Endothelial cell of umbilical vein (primary cell): ENCODE results near the gene FOXP1. TPM values are rescaled to one million over a fixed set of nuclear protein-coding genes. Genes with fewer than 3 reads are reported as not detected.

Experiments used
- BruUV-seq: library from RNA; stranded (reverse); fragments of 400-500 nt; replicated peaks from 2 replicates; lab custom pipeline; 2021; lab: Mats Ljungman, UMichigan
- CTCF ChIA-PET: fragments of 300-600, 350-600 bp; sonication (Branson Sonifier 250); formaldehyde crosslinking; loops from one replicate; lab custom pipeline; 2021; ENCODE audit warnings: antibody characterized with exemption, inconsistent platforms; lab: Charles Lee
- POLR2A ChIA-PET: fragments of 300-600, 350-600 bp; sonication (Branson Sonifier 250); formaldehyde crosslinking; loops from one replicate; lab custom pipeline; 2021; ENCODE audit warnings: antibody characterized with exemption, inconsistent platforms; lab: Charles Lee
- DNase-seq: peaks from one replicate; pipeline ENCODE4 v3.0.0-alpha.2; 2011; ENCODE audit warnings: low read depth, low spot score
- FAIRE-seq: peaks from 2 replicates; lab custom pipeline; 2011; peaks lifted over from hg19 to GRCh38; lab: Jason Lieb, UNC
- H2AFZ ChIP-seq: 2 replicates; pipeline ENCODE4 v1.6.0; 2012; ENCODE audit warnings: low read depth, low read length, control low read depth, inconsistent platforms
- H3K27ac ChIP-seq: 2 replicates; pipeline ENCODE4 v1.5.1; 2011; ENCODE audit warnings: low read depth, mild to moderate bottlenecking, control low read depth, low read length, moderate library complexity; ENCODE audit not compliant: insufficient read depth
- H3K27me3 ChIP-seq, 2 experiments: 2 replicates each; pipeline versions ENCODE4 v1.6.0 to v1.6.1; 2011; ENCODE audit warnings: low read length in 2 of 2, mixed read lengths in 1 of 2; ENCODE audit not compliant: control insufficient read depth in 2 of 2, insufficient read depth in 2 of 2
- H3K36me3 ChIP-seq, 2 experiments: 2 replicates in 1 of 2; 3 replicates in 1 of 2; pipeline ENCODE4 v1.5.1; 2011; ENCODE audit warnings: low read length in 2 of 2, mild to moderate bottlenecking in 1 of 2, moderate library complexity in 1 of 2; ENCODE audit not compliant: control insufficient read depth in 2 of 2, insufficient read depth in 2 of 2; ENCODE audit errors: extremely low read depth in 1 of 2
- H3K4me1 ChIP-seq: 3 replicates; pipeline ENCODE4 v1.5.1; 2011; ENCODE audit warnings: mild to moderate bottlenecking, low read length; ENCODE audit not compliant: control insufficient read depth, insufficient read depth; ENCODE audit errors: extremely low read depth
- H3K4me2 ChIP-seq: 2 replicates; pipeline ENCODE4 v1.6.1; 2011; ENCODE audit warnings: low read length, control low read depth, mixed read lengths; ENCODE audit not compliant: insufficient read depth
- H3K4me3 ChIP-seq, 3 experiments: fragments of 200-600 bp in 1 of 3; sonication (generic), shearing (Covaris generic) in 1 of 3; replicated peaks in 1 of 3; 2 replicates each; pipeline ENCODE4 v1.5.1; 2011 to 2016; ENCODE audit warnings: control low read depth in 3 of 3, low read length in 3 of 3, mild to moderate bottlenecking in 2 of 3, inconsistent platforms in 1 of 3, low read depth in 1 of 3, moderate library complexity in 1 of 3; ENCODE audit not compliant: insufficient read depth in 1 of 3
- H3K79me2 ChIP-seq: 2 replicates; pipeline ENCODE4 v1.6.0; 2012; ENCODE audit warnings: low read length, inconsistent platforms; ENCODE audit not compliant: control insufficient read depth, insufficient read depth
- H3K9ac ChIP-seq: replicated peaks from 2 replicates; pipeline ENCODE3; 2011; ENCODE audit warnings: low read length, control low read depth; ENCODE audit not compliant: insufficient read depth; ENCODE audit errors: extremely low read depth
- H3K9me1 ChIP-seq: replicated peaks from 3 replicates; pipeline ENCODE4 v1.6.0; 2011; ENCODE audit warnings: mild to moderate bottlenecking, low read length; ENCODE audit not compliant: control insufficient read depth, insufficient read depth; ENCODE audit errors: extremely low read depth
- H3K9me3 ChIP-seq: replicated peaks from 2 replicates; pipeline ENCODE4 v1.5.1; 2012; ENCODE audit warnings: low read length, inconsistent platforms; ENCODE audit not compliant: control insufficient read depth, insufficient read depth
- H4K20me1 ChIP-seq: replicated peaks from 2 replicates; pipeline ENCODE3; 2011; ENCODE audit warnings: mild to moderate bottlenecking, low read length; ENCODE audit not compliant: control insufficient read depth, insufficient read depth; ENCODE audit errors: extremely low read depth
- CTCF ChIP-seq, 2 donors: IDR thresholded peaks; 1 replicate in 1 of 2; 2 replicates in 1 of 2; pipeline ENCODE4 v1.5.1; 2011; ENCODE audit warnings: low read length in 2 of 2, mild to moderate bottlenecking in 2 of 2, moderate library complexity in 2 of 2, control low read depth in 1 of 2, inconsistent platforms in 1 of 2, low read depth in 1 of 2; ENCODE audit not compliant: insufficient read depth in 1 of 2; ENCODE audit errors: extremely low read depth in 1 of 2
- EZH2 ChIP-seq: IDR thresholded peaks from 2 replicates; pipeline ENCODE4 v1.6.1; 2012; ENCODE audit warnings: borderline replicate concordance, low read depth, mild to moderate bottlenecking, moderate library complexity, low read length, inconsistent platforms; ENCODE audit not compliant: severe bottlenecking
- GATA2 ChIP-seq: IDR thresholded peaks from 2 replicates; pipeline ENCODE4 v1.7.0; 2011; ENCODE audit warnings: low read depth, mild to moderate bottlenecking, moderate library complexity, mixed read lengths, low read length; ENCODE audit not compliant: insufficient read length, insufficient read depth
- MAX ChIP-seq: IDR thresholded peaks from 2 replicates; pipeline ENCODE4 v1.6.1; 2011; ENCODE audit not compliant: insufficient read depth, insufficient read length
- MYC ChIP-seq: IDR thresholded peaks from one replicate; pipeline ENCODE4 v1.6.1; 2011; ENCODE audit warnings: mild to moderate bottlenecking, low read depth, low read length
- POLR2A ChIP-seq: IDR thresholded peaks from 2 replicates; pipeline ENCODE4 v1.6.1; 2012; ENCODE audit warnings: low read depth, mild to moderate bottlenecking, control low read depth, low read length
- POLR2AphosphoS5 ChIP-seq: IDR thresholded peaks from 2 replicates; pipeline ENCODE4 v1.6.1; 2012; ENCODE audit warnings: low read depth, mild to moderate bottlenecking, control low read depth, low read length, moderate library complexity; ENCODE audit not compliant: insufficient read depth
- dilution Hi-C: fragments of 300-500 bp; cut with MboI; formaldehyde crosslinking; loops from one replicate; pipeline ENCODE4 v1.15.0; 2019; ENCODE audit warnings: low sequenced_read_pairs; ENCODE audit not compliant: extremely low pct_ligation_motif_present
- intact Hi-C: fragments of 100-400 bp; cut with micrococcal nuclease; formaldehyde crosslinking; loops from one replicate; pipeline ENCODE4 v1.10.0; 2022
- polyA plus RNA-seq, 4 experiments: library from polyadenylated mRNA; depleted of rRNA in 3 of 4; stranded (reverse) in 3 of 4; unstranded in 1 of 4; fragments of >200 nt; gene quantifications; 2 replicates each; pipeline versions ENCODE4 v1.2.1 to v1.2.3, GENCODE V29; 2011 to 2012; ENCODE audit warnings: missing spikeins in 1 of 4
- total RNA-seq: library from RNA; stranded (reverse); gene quantifications from 2 replicates; pipeline ENCODE4 v1.2.3, GENCODE V29; 2021

Gene FOXP1
- total and polyA plus RNA-seq, 2 donors (not counting 3 experiments of a cell fraction or from before 2014, with no cell fraction given) = 41.0 to 107 TPM

- H4K20me1 ChIP-seq = no peaks in the 10 kb centered on the region
- no peak overlapping the region for H3K4me2 ChIP-seq
- H2AFZ ChIP-seq = no peak overlapping the region
- FAIRE-seq (no peak), DNase-seq (no peak)
- no peak overlapping the region for H3K4me3 ChIP-seq
- no peaks in the 10 kb centered on the region for H3K9me3 ChIP-seq
- H3K27ac ChIP-seq = no peak overlapping the region
- dilution Hi-C loops = no loop called here
- no peaks in the 10 kb centered on the region for H3K36me3 ChIP-seq
- H3K27me3 ChIP-seq = no peaks in the 10 kb centered on the region
- H3K79me2 ChIP-seq = no peaks in the 10 kb centered on the region
- peaks cover 20% of the 10 kb centered on the region for H3K4me1 ChIP-seq
- no peak overlapping the region for H3K9ac ChIP-seq
- POLR2A ChIA-PET = no interaction called here
- intact Hi-C loops = no loop called here
- TF ChIP-seq CTCF (IDR thresholded peaks at IDR 0.05; ENCODE audit: extremely low read depth in 1 of 2, insufficient read depth in 1 of 2, low read depth in 1 of 2, low read length in 2 of 2) = no peak
- TF ChIP-seq POLR2AphosphoS5 = no peak
- TF ChIP-seq MYC = no peak
- no peak for TF ChIP-seq POLR2A
- BruUV-seq = no TSS peak
- CTCF ChIA-PET = interaction anchor here (0.7 to 0.9 kb wide), 2 partner anchors 133 to 896 kb away, joined by 3 read pairs; no protein-coding TSS in a partner anchor
- no peaks in the 10 kb centered on the region for H3K9me1 ChIP-seq
Measured at GRCh38 chr3:71446260-71446659, 137.3 kb downstream of the FOXP1 start.

GRCh38 chr3:71444861-71445259 is 138.7 kb downstream of the FOXP1 start:
- Histone ChIP-seq H3K79me2 (no peaks in the 10 kb centered on the region), H3K4me1 (peaks cover 20% of the 10 kb centered on the region), H3K4me3 (no peak overlapping the region), H3K9me3 (no peaks in the 10 kb centered on the region), H3K27ac (peak overlapping the region; percentile 65), H3K9ac (no peak overlapping the region), H4K20me1 (no peaks in the 10 kb centered on the region), H3K9me1 (no peaks in the 10 kb centered on the region), H3K36me3 (no peaks in the 10 kb centered on the region), H3K4me2 (peak overlapping the region; percentile 34), H3K27me3 (no peaks in the 10 kb centered on the region), H2AFZ (peak overlapping the region; percentile 10)
- POLR2A ChIA-PET = no interaction called here
- CTCF ChIA-PET = interaction anchor here (0.9 to 1.9 kb wide), 8 partner anchors 10 to 894 kb away, joined by 3 to 5 read pairs (median 3); no protein-coding TSS in a partner anchor
- dilution Hi-C loops = no loop called here
- TF ChIP-seq MAX (no peak), CTCF (IDR thresholded peaks at IDR 0.05; ENCODE audit: extremely low read depth in 1 of 2, insufficient read depth in 1 of 2, low read depth in 1 of 2, low read length in 2 of 2) (no peak), EZH2 (no peak), POLR2AphosphoS5 (no peak), GATA2 (no peak), MYC (no peak)
- DNase-seq (no peak), FAIRE-seq (no peak)
- intact Hi-C loops = loop anchor here (1.0 kb wide), 5 partner anchors 21 to 218 kb away; partner anchors contain the start of gene FOXP1
- no TSS peak for BruUV-seq
